Liver (tissue), 3 donors: ENCODE data around the gene MIER3.

ENCODE experiments used
- SP1 ChIP-seq: IDR thresholded peaks from 2 replicates; pipeline ENCODE4 v1.6.1; 2018; ENCODE audit warnings: antibody characterized with exemption, mild to moderate bottlenecking
- TF ChIP-seq, protein P1 (sequence below): fragments of 150-350 bp; IDR thresholded peaks from 2 replicates; pipeline ENCODE4 v1.5.1; 2017; ENCODE audit warnings: improper control_type of control experiment, low read depth, low read length; ENCODE audit not compliant: missing input control
- donor health status: healthy.
- donor health status: healthy.

DNA sequence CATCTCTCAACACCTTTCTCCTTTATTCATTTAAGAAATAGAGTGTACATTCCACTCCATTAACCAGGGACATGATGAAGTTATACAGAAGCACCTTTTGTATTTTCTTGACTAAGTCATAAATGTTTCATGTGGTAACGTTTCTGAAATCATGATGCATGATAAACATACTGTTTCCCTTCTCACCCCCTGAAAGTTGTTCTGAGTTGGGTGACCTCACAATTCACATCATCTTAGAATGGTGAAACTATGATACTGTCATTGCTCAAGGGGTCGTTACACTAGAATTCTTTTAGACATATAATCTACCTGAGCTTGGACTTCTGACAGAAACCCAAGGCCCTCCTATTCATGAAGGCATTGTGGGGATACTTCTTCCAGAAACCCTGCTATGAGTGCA, 37.8 kb upstream of the MIER3 start:
- TF ChIP-seq SP1: no peak
- TF ChIP-seq, protein P1, sequence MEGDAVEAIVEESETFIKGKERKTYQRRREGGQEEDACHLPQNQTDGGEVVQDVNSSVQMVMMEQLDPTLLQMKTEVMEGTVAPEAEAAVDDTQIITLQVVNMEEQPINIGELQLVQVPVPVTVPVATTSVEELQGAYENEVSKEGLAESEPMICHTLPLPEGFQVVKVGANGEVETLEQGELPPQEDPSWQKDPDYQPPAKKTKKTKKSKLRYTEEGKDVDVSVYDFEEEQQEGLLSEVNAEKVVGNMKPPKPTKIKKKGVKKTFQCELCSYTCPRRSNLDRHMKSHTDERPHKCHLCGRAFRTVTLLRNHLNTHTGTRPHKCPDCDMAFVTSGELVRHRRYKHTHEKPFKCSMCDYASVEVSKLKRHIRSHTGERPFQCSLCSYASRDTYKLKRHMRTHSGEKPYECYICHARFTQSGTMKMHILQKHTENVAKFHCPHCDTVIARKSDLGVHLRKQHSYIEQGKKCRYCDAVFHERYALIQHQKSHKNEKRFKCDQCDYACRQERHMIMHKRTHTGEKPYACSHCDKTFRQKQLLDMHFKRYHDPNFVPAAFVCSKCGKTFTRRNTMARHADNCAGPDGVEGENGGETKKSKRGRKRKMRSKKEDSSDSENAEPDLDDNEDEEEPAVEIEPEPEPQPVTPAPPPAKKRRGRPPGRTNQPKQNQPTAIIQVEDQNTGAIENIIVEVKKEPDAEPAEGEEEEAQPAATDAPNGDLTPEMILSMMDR: no peak
